ENCODE measurements around the gene FUNDC2.
A peak's percentile ranks its signal among the peaks of the same experiment; 100 is the strongest.

FUNDC2 gene

DNA sequence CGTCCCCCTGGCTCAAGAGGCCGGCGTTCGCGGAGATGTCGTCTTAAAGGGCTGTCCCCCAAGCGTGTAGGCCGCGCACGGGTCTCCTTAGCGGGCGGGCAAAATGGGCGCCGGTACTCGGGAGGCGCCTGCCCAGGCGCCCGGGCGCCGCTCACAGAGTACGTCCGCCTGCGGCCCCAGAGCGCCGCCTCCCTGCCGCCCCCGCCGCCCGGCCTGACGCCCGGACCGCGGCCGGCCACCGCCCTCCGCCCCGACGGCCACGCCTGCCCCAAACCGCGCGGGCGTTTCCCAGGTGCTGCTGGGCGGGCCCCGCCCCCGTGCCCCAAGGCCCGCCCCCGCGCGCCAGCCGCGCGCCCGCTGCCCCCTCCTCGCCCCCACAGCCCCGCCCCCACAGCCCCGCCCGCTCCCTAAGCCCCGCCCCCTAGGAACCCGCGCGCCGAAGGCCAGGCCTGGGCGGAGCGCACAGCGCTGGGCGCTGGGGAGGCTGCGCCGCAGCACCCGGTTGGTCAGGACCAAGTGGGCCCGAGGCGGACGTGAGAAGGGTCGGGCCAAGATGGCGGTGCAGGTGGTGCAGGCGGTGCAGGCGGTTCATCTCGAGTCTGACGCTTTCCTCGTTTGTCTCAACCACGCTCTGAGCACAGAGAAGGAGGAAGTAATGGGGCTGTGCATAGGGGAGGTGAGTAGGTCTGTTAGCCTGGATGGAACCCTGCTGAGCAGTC, 44.5 kb downstream of the FUNDC2 start, which contains the start of the genes BRCC3, CMC4 and MTCP1:
TSS of gene BRCC3 (plus strand) at position 534 of the 719 bp plus-strand sequence. CDS start at position 554, 20 bp downstream.
TSS of gene CMC4 (minus strand) at position 162 of the 719 bp plus-strand sequence. CDS start 7,113 bp downstream, outside the sequence.
TSS of gene MTCP1 (minus strand) at position 162 of the 719 bp plus-strand sequence. CDS start 5,126 bp downstream, outside the sequence.
- no peak for FAIRE-seq

DNA sequence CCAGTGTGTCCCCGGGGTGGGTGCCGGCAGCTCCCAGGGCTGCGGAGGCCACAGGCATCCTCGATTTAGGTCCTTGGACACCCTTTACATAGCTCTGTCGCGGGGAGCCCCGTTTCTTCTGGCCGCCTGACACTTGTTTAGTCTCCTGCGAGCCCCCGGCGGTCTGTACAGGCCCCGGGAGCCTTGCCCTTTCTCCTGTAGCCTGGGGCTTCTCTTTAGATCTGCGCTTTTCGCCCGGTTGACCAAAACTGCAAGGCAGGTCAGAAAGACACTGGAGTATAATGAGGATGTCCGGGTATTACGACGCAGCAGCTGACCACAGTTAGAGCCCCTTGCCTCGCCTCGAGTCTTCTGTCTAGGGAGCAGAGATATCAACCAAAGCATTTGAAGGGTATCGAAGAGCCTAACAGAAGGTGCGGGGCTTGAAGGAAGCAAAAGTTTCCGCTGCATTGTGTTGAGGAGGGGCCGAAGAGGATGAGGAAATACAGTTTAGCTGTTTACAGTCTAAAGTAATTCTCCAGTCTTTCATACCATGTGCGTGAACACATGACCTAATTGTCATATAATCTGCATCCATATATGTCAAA, 45.1 kb downstream of the FUNDC2 start:
- no peak for FAIRE-seq

DNA sequence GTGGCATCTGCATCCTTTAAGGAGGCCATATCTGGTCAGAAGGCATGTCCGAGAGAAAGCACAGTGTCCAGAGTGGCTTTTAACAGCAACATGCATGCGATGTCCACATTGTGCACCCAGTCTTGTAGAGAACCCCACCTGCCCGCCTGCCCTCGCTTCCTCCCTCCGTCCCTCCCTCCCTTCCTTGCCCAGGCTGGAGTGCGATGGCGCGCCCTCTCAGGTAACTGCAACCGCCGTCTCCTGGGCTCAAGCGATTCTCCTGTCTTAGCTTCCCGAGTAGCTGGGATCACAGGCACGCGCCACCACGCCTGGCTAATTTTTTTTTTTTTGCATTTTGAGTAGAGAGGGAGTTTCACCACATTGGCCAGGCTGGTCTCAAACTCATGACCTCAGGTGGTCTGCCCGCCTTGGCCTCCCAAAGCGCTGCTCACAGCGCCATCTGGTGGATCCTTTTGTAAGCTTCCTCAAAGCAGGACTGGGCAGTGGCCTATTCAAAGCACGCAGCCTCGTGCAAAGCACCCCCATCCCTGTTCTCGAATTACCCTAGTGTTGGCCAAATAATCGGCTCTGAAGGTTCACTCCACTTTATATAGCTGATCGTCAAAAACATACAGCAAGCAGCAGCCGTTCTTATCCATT, 59.7 kb downstream of the FUNDC2 start:
- FAIRE-seq: no peak

DNA sequence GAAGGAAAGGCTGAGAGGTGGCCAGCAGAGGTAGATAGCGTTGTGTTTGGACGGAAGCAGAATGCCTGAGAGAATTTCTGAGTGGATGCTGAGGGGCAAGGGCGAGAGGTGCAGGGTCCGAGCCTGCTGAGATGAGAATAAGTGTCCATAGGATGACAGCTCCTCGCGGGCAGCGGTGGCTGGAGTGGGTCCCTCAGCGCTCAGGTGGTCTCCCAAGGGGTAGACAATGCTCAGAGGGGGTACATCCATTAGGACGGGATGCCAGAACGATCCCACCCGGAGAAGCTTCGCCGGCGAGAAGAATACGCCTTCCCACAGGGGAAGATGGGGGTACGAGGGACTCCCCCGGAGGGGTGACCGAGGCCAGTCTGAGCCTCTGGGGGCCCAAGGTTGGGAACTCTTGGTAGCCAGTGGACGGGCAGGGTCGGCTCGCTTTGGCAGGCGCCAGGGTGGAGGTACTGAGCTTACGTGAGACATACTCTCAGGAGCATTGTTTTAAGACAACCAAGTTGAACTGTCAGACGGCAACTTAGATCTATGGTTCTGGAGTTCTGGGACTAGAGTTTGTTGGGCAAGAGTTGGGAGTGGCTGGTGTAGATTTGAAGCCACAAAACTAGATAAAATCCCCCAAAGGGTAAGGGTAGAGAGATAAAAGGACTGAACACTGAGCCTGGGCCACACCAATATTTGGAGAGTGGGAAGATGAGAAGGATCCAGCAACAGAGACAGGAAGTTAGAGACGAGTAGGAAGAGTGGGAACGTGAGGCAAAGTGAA, 60.5 kb downstream of the FUNDC2 start:
- no peak for FAIRE-seq

- FAIRE-seq: no peak
These were observed 67.9 kb downstream of the FUNDC2 start for GRCh38 chrX:155094468-155095061.

DNA sequence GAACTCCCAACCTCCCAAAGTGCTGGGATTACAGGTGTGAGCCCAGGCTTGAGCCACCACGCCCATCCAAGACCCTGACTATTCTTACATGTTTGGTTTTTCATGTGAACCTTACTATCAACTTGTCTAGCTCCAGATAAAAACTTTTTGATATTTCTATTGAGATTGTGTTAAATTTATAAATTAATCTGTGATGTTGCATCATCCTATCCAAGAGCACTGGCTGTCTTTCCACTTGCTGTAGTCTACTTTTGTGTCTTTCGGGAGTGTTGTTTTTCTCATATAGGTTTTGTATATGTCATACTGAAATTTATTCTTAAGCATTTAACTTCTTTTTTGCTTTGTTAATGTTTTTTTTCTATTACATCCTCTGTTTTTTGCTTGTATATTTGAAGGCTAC, 79.3 kb downstream of the FUNDC2 start:
- FAIRE-seq: peak; percentile 37

- no peak for FAIRE-seq
These were observed 81.8 kb downstream of the FUNDC2 start for GRCh38 chrX:155108427-155108826.
